Mammary epithelial cell (primary cell): ENCODE measurements around the gene CYREN.

Experiments used
- EZH2 ChIP-seq: IDR thresholded peaks from 2 replicates; pipeline ENCODE4 v1.6.1; 2012; ENCODE audit warnings: low read length, inconsistent platforms, borderline replicate concordance
- TF ChIP-seq, protein P1 (sequence below), 2 donors: IDR thresholded peaks in 1 of 2; conservative IDR thresholded peaks in 1 of 2; 2 replicates each; pipeline ENCODE4 v1.5.1; 2011 to 2012; ENCODE audit warnings: inconsistent platforms in 2 of 2, low read length in 2 of 2, mild to moderate bottlenecking in 2 of 2, control low read depth in 1 of 2, low read depth in 1 of 2; ENCODE audit not compliant: insufficient read depth in 1 of 2; ENCODE audit errors: extremely low read depth in 1 of 2

DNA sequence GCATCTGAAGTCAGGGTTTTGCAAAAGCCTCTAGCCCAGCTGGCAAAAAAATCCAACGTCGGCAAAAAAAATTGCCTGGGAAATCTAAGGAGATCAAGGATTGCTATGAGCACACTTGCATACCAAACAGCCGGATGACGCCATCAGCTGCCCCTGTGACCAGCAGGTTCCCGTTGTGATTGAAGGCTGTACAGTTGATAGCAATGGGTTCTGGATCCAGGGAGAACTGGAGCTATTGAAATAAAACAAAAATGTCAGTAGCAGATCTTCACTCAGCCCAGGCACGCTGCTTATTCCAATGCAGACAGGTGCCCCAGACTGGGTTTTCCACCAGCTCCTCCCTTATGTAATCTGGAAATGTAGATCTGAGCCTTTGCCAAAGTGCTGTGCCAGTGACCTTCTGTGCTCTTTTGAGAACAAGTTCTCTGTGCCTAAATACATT, 18.7 kb upstream of the CYREN start:
- TF ChIP-seq, protein P1, sequence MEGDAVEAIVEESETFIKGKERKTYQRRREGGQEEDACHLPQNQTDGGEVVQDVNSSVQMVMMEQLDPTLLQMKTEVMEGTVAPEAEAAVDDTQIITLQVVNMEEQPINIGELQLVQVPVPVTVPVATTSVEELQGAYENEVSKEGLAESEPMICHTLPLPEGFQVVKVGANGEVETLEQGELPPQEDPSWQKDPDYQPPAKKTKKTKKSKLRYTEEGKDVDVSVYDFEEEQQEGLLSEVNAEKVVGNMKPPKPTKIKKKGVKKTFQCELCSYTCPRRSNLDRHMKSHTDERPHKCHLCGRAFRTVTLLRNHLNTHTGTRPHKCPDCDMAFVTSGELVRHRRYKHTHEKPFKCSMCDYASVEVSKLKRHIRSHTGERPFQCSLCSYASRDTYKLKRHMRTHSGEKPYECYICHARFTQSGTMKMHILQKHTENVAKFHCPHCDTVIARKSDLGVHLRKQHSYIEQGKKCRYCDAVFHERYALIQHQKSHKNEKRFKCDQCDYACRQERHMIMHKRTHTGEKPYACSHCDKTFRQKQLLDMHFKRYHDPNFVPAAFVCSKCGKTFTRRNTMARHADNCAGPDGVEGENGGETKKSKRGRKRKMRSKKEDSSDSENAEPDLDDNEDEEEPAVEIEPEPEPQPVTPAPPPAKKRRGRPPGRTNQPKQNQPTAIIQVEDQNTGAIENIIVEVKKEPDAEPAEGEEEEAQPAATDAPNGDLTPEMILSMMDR (conservative IDR thresholded peaks at IDR 0.05 in 1 of 2, IDR thresholded peaks at IDR 0.05 in 1 of 2; ENCODE audit: extremely low read depth in 1 of 2, insufficient read depth in 1 of 2, low read depth in 1 of 2, low read length in 2 of 2), result no peak
- TF ChIP-seq EZH2, result no peak
